H9 (cell line): ENCODE measurements around the gene DLL3. TPM values are rescaled to one million over a fixed set of nuclear protein-coding genes. Genes with fewer than 3 reads are reported as not detected.

Source experiments
- DNase-seq: peaks from one replicate; pipeline ENCODE4 v3.0.0-alpha.2; 2017
- H2AFZ ChIP-seq: one replicate; pipeline ENCODE4 v1.6.1; 2013; ENCODE audit warnings: mild to moderate bottlenecking, low read length, control low read depth, moderate library complexity
- H2AK5ac ChIP-seq: 2 replicates; pipeline ENCODE4 v1.6.1; 2013; ENCODE audit warnings: low read length, control low read depth, mixed read lengths; ENCODE audit not compliant: insufficient read length
- H2BK120ac ChIP-seq: one replicate; pipeline ENCODE4 v1.6.1; 2013; ENCODE audit warnings: low read depth, mild to moderate bottlenecking, low read length, control low read depth, inconsistent platforms; ENCODE audit not compliant: poor library complexity, severe bottlenecking
- H2BK12ac ChIP-seq: 2 replicates; pipeline ENCODE4 v1.6.1; 2013; ENCODE audit warnings: low read length, control low read depth, mixed read lengths, low read depth; ENCODE audit not compliant: insufficient read length
- H2BK15ac ChIP-seq: 2 replicates; pipeline ENCODE4 v1.6.1; 2013; ENCODE audit warnings: low read depth, low read length, control low read depth
- H2BK20ac ChIP-seq: one replicate; pipeline ENCODE4 v1.6.1; 2013; ENCODE audit warnings: low read depth, mild to moderate bottlenecking, low read length, control low read depth, inconsistent platforms; ENCODE audit not compliant: poor library complexity, severe bottlenecking
- H2BK5ac ChIP-seq: 2 replicates; pipeline ENCODE4 v1.6.1; 2013; ENCODE audit warnings: low read length, control low read depth, mixed read lengths; ENCODE audit not compliant: insufficient read length
- H3K14ac ChIP-seq: 2 replicates; pipeline ENCODE4 v1.6.1; 2013; ENCODE audit warnings: low read length, control low read depth; ENCODE audit not compliant: insufficient read depth
- H3K18ac ChIP-seq: 2 replicates; pipeline ENCODE4 v1.6.1; 2013; ENCODE audit warnings: low read depth, mild to moderate bottlenecking, mixed read lengths, low read length, control low read depth; ENCODE audit not compliant: insufficient read length
- H3K23ac ChIP-seq: 2 replicates; pipeline ENCODE4 v1.6.1; 2013; ENCODE audit warnings: low read length, control low read depth, mixed read lengths, low read depth; ENCODE audit not compliant: insufficient read length
- H3K23me2 ChIP-seq: 2 replicates; pipeline ENCODE4 v1.6.1; 2013; ENCODE audit warnings: low read depth, mild to moderate bottlenecking, mixed read lengths, low read length, control low read depth; ENCODE audit not compliant: insufficient read length, poor library complexity, severe bottlenecking
- H3K27ac ChIP-seq: 2 replicates; pipeline ENCODE4 v1.5.1; 2013; ENCODE audit warnings: low read length, control low read depth, mixed read lengths, low read depth; ENCODE audit not compliant: insufficient read length
- H3K27me3 ChIP-seq: 2 replicates; pipeline ENCODE4 v1.6.1; 2013; ENCODE audit warnings: low read length, control low read depth, inconsistent platforms; ENCODE audit not compliant: insufficient read depth
- H3K4ac ChIP-seq: 2 replicates; pipeline ENCODE4 v1.6.1; 2013; ENCODE audit warnings: low read depth, mild to moderate bottlenecking, control low read depth, inconsistent platforms, low read length, moderate library complexity
- H3K4me1 ChIP-seq: 2 replicates; pipeline ENCODE4 v1.6.1; 2013; ENCODE audit warnings: low read length, control low read depth, inconsistent platforms; ENCODE audit not compliant: insufficient read depth
- H3K4me2 ChIP-seq: 2 replicates; pipeline ENCODE4 v1.6.1; 2013; ENCODE audit warnings: low read length, control low read depth, mixed read lengths; ENCODE audit not compliant: insufficient read length, insufficient read depth
- H3K56ac ChIP-seq: 2 replicates; pipeline ENCODE4 v1.6.1; 2013; ENCODE audit warnings: low read depth, mild to moderate bottlenecking, mixed read lengths, low read length, control low read depth; ENCODE audit not compliant: insufficient read length
- H3K79me1 ChIP-seq: 2 replicates; pipeline ENCODE4 v1.6.1; 2013; ENCODE audit warnings: low read depth, mild to moderate bottlenecking, moderate library complexity, low read length, control low read depth, inconsistent platforms; ENCODE audit not compliant: insufficient read depth, poor library complexity, severe bottlenecking
- H3K79me2 ChIP-seq: 2 replicates; pipeline ENCODE4 v1.6.1; 2013; ENCODE audit warnings: low read length, control low read depth, inconsistent platforms; ENCODE audit not compliant: insufficient read depth
- H3K9ac ChIP-seq: 2 replicates; pipeline ENCODE4 v1.6.1; 2013; ENCODE audit warnings: low read length, control low read depth, mixed read lengths; ENCODE audit not compliant: insufficient read length; ENCODE audit errors: extremely low read depth
- H3K9me3 ChIP-seq: one replicate; pipeline ENCODE4 v1.6.1; 2013; ENCODE audit warnings: low read depth, low read length, inconsistent platforms; ENCODE audit not compliant: control insufficient read depth
- H3T11ph ChIP-seq: one replicate; pipeline ENCODE4 v1.6.1; 2013; ENCODE audit warnings: mild to moderate bottlenecking, low read length, control low read depth, inconsistent platforms
- H4K20me1 ChIP-seq: one replicate; pipeline ENCODE4 v1.6.1; 2013; ENCODE audit not compliant: control insufficient read depth, insufficient read length, insufficient read depth
- H4K5ac ChIP-seq: 2 replicates; pipeline ENCODE4 v1.6.1; 2013; ENCODE audit warnings: low read depth, mild to moderate bottlenecking, mixed read lengths, low read length, control low read depth; ENCODE audit not compliant: insufficient read length
- H4K8ac ChIP-seq: replicated peaks from 2 replicates; pipeline ENCODE4 v1.6.1; 2013; ENCODE audit warnings: low read length, control low read depth, mixed read lengths, low read depth; ENCODE audit not compliant: insufficient read length
- H4K91ac ChIP-seq: 2 replicates; pipeline ENCODE4 v1.6.1; 2013; ENCODE audit warnings: low read depth, mild to moderate bottlenecking, moderate library complexity, mixed read lengths, low read length, control low read depth; ENCODE audit not compliant: insufficient read length
- H3K27ac Mint-ChIP-seq, 3 experiments: 2 replicates in 2 of 3; 3 replicates in 1 of 3; pipeline ENCODE4 v1.8.0; 2020 to 2021; ENCODE audit warnings: mixed read lengths in 3 of 3, mild to moderate bottlenecking in 1 of 3, moderate library complexity in 1 of 3
- H3K27me3 Mint-ChIP-seq: 2 replicates; pipeline ENCODE4 v1.8.0; 2021; ENCODE audit warnings: low read depth, mild to moderate bottlenecking, moderate library complexity, mixed read lengths
- H3K36me3 Mint-ChIP-seq, 3 experiments: 2 replicates in 2 of 3; 3 replicates in 1 of 3; pipeline ENCODE4 v1.8.0; 2020 to 2021; ENCODE audit warnings: low read depth in 3 of 3, mixed read lengths in 3 of 3; ENCODE audit not compliant: insufficient read depth in 1 of 3
- H3K4me1 Mint-ChIP-seq, 2 experiments: 2 replicates each; pipeline ENCODE4 v1.8.0; 2020; ENCODE audit warnings: mixed read lengths in 2 of 2
- H3K4me3 Mint-ChIP-seq, 2 experiments: 2 replicates in 1 of 2; 3 replicates in 1 of 2; pipeline ENCODE4 v1.8.0; 2020 to 2021; ENCODE audit warnings: mild to moderate bottlenecking in 2 of 2, mixed read lengths in 2 of 2, moderate library complexity in 1 of 2
- H3K9me3 Mint-ChIP-seq, 2 experiments: 2 replicates in 1 of 2; 3 replicates in 1 of 2; pipeline ENCODE4 v1.8.0; 2020; ENCODE audit warnings: mild to moderate bottlenecking in 2 of 2, mixed read lengths in 2 of 2, moderate library complexity in 1 of 2
- CTCF ChIP-seq: fragments of 200-600 bp; sonication (generic); conservative IDR thresholded peaks from 3 replicates; pipeline ENCODE4 v1.8.0; 2021; ENCODE audit warnings: antibody characterized with exemption, mild to moderate bottlenecking
- WGBS: extraction: QIAGEN DNeasy Blood & Tissue Kit; methylation state at CpG from one replicate; pipeline ENCODE4 v1.1.7; 2013; ENCODE audit warnings: missing lambda C conversion rate, low lambda C conversion rate, mixed read lengths; ENCODE audit not compliant: insufficient read length; ENCODE audit errors: extremely low coverage; 5-methylcytosine and 5-hydroxymethylcytosine counted together
- total RNA-seq: library from RNA; stranded (reverse); gene quantifications from 2 replicates; pipeline ENCODE4 v1.2.1, GENCODE V29; 2021

DLL3 gene
- total RNA-seq, 1 experiment from 2014 or later, result 2.5 TPM

DNA sequence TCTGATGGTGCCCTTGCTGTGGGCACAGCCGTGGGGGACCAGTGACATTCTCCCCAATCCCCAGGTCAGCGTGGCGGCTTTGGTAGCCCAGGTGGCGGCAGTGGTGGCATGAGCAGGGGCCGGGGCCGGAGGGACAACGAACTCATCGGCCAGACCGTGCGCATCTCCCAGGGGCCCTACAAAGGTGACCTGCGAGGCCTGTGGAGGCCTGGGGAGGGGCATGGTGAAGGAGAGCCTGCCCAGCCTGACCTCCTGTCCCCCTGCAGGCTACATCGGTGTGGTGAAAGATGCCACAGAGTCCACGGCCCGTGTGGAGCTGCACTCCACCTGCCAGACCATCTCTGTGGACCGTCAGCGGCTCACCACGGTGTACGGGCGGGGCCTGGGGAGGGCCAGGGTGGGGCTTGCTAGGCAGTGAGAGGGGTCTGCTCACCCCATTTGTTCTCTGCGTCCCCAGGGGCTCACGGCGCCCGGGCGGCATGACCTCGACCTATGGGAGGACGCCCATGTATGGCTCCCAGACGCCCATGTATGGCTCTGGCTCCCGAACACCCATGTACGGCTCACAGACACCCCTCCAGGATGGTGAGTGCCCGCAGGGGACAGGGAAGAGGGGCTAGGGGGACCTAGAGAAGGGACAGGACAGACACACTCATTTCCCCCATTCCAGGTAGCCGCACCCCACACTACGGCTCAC, 25.9 kb upstream of the DLL3 start:
- no peaks in the 10 kb centered on the region for H3K23me2 ChIP-seq
- H3K79me2 ChIP-seq, result no peaks in the 10 kb centered on the region
- no peak overlapping the region for H2AFZ ChIP-seq
- no peak overlapping the region for H2BK15ac ChIP-seq
- no CpG with 5 or more reads among the region's 32 CpGs for WGBS
- Mint-ChIP-seq H3K27ac (no peak overlapping the region), H3K27me3 (no peaks in the 10 kb centered on the region; the same call in 1 of the 2 replicates), H3K9me3 (no peaks in the 10 kb centered on the region; a peak in 1 of 5 replicates), H3K4me1 (peaks cover 0 to 5% of the 10 kb centered on the region in 2 experiments; a peak in 1 of 4 replicates), H3K4me3 (no peak overlapping the region), H3K36me3 (peaks cover 50 to 86% (median 82%) of the 10 kb centered on the region in 3 experiments; a peak in 6 of 7 replicates)
- no peak overlapping the region for H3K56ac ChIP-seq
- no peak for DNase-seq
- H2AK5ac ChIP-seq, result no peak overlapping the region
- no peak overlapping the region for H3K27ac ChIP-seq
- H3K4me2 ChIP-seq, result no peak overlapping the region
- H4K20me1 ChIP-seq, result no peaks in the 10 kb centered on the region
- no peak overlapping the region for H2BK20ac ChIP-seq
- H3K18ac ChIP-seq, result no peak overlapping the region
- H3K27me3 ChIP-seq, result no peaks in the 10 kb centered on the region
- no peak overlapping the region for H4K8ac ChIP-seq
- no peaks in the 10 kb centered on the region for H3K9me3 ChIP-seq
- no peak overlapping the region for H3T11ph ChIP-seq
- H2BK120ac ChIP-seq, result no peak overlapping the region
- no peak overlapping the region for H3K4ac ChIP-seq
- H4K91ac ChIP-seq, result no peak overlapping the region
- no peak overlapping the region for H3K14ac ChIP-seq
- no peak for TF ChIP-seq CTCF
- H3K4me1 ChIP-seq, result no peaks in the 10 kb centered on the region
- no peak overlapping the region for H4K5ac ChIP-seq
- H3K23ac ChIP-seq, result no peak overlapping the region
- no peak overlapping the region for H2BK12ac ChIP-seq
- H3K79me1 ChIP-seq, result no peaks in the 10 kb centered on the region
- no peak overlapping the region for H2BK5ac ChIP-seq
- H3K9ac ChIP-seq, result no peak overlapping the region
